ENCODE data around the gene VTI1A.

VTI1A gene

GRCh38 chr10:112793202-112793921, 346.3 kb downstream of the VTI1A start:
- DNase-seq: no peak

GRCh38 chr10:112794201-112794600, 347.2 kb downstream of the VTI1A start:
- no peak for DNase-seq

GRCh38 chr10:112795067-112795466, 348.1 kb downstream of the VTI1A start:
- DNase-seq: no peak

GRCh38 chr10:112797197-112797596, 350.2 kb downstream of the VTI1A start:
- DNase-seq: no peak

- no peak for DNase-seq
Measured at GRCh38 chr10:112797855-112798254, 350.8 kb downstream of the VTI1A start.

- no peak for DNase-seq
Measured at GRCh38 chr10:112799038-112799437, 352.0 kb downstream of the VTI1A start.

- DNase-seq: no peak
Measured at GRCh38 chr10:112799726-112800510, 352.9 kb downstream of the VTI1A start.

- DNase-seq: no peak
Measured at GRCh38 chr10:112801004-112801403, 354.0 kb downstream of the VTI1A start.

- no peak for DNase-seq
Measured at GRCh38 chr10:112801748-112802147, 354.7 kb downstream of the VTI1A start.

- no peak for DNase-seq
Measured at GRCh38 chr10:112802411-112803022, 355.5 kb downstream of the VTI1A start.

- peak; percentile 29 for DNase-seq
Measured at GRCh38 chr10:112803961-112804401, 357.0 kb downstream of the VTI1A start.

GRCh38 chr10:112805254-112805590, 358.2 kb downstream of the VTI1A start:
- no peak for DNase-seq

GRCh38 chr10:112805701-112806100, 358.7 kb downstream of the VTI1A start:
- DNase-seq: no peak

GRCh38 chr10:112807013-112807412, 360.0 kb downstream of the VTI1A start:
- DNase-seq: no peak

GRCh38 chr10:112809736-112810135, 362.7 kb downstream of the VTI1A start:
- DNase-seq: no peak

GRCh38 chr10:112810711-112811151, 363.7 kb downstream of the VTI1A start:
- DNase-seq: no peak

- peak; percentile 14 for DNase-seq
Measured at GRCh38 chr10:112811741-112812551, 364.9 kb downstream of the VTI1A start.

- no peak for DNase-seq
Measured at GRCh38 chr10:112812586-112812985, 365.6 kb downstream of the VTI1A start.

- no peak for DNase-seq
Measured at GRCh38 chr10:112813866-112814591, 367.0 kb downstream of the VTI1A start.

GRCh38 chr10:112815269-112816032, 368.4 kb downstream of the VTI1A start:
- no peak for DNase-seq

GRCh38 chr10:112816033-112816430, 369.0 kb downstream of the VTI1A start:
- no peak for DNase-seq

All from DMS79 treated with DMSO at 0.1 percent for 48 hours (cell line).